Astrocyte of the hippocampus (primary cell): ENCODE data around the gene ZNF93.
A peak's percentile ranks its signal among the peaks of the same experiment; 100 is the strongest.
"Not testable (repeated sequence)": the region's sequence is repeated elsewhere in the genome, so short reads cannot be mapped to it uniquely, and the experiment has no call there.

Source experiments
- DNase-seq: peaks from one replicate; pipeline ENCODE4 v3.0.0; 2011; ENCODE audit warnings: low read depth, low spot score

ZNF93 gene

GRCh38 chr19:19900729-19901444 is at the start of gene ZNF93:
ZNF93 (plus strand) TSS chr19:19900946; CDS start chr19:19901089, 143 bp downstream.
- DNase-seq, result peak; percentile 98

GRCh38 chr19:19851740-19852139 is 49.0 kb upstream of the ZNF93 start:
- not testable (repeated sequence) for DNase-seq

GRCh38 chr19:19858751-19859150 is 42.0 kb upstream of the ZNF93 start:
- DNase-seq, result no peak

GRCh38 chr19:19860756-19861390 is 39.9 kb upstream of the ZNF93 start:
- DNase-seq, result no peak

- peak; percentile 97 for DNase-seq
Observed at GRCh38 chr19:19865750-19866610, 34.8 kb upstream of the ZNF93 start, which contains the start of gene ZNF253. ZNF253 (plus strand) TSS chr19:19865882; CDS start chr19:19865997, 115 bp downstream.

GRCh38 chr19:19866611-19867248 is 34.0 kb upstream of the ZNF93 start:
- DNase-seq, result peak; percentile 23

- not testable (repeated sequence) for DNase-seq
Observed at GRCh38 chr19:19870086-19870485, 30.7 kb upstream of the ZNF93 start.

GRCh38 chr19:19871932-19872331 is 28.8 kb upstream of the ZNF93 start:
- DNase-seq, result no peak

GRCh38 chr19:19873381-19873780 is 27.4 kb upstream of the ZNF93 start:
- DNase-seq, result no peak

GRCh38 chr19:19877724-19878123 is 23.0 kb upstream of the ZNF93 start:
- DNase-seq, result no peak

- no peak for DNase-seq
Observed at GRCh38 chr19:19884583-19884982, 16.2 kb upstream of the ZNF93 start.

GRCh38 chr19:19892055-19892941 is 8.4 kb upstream of the ZNF93 start:
- not testable (repeated sequence) for DNase-seq

GRCh38 chr19:19900139-19900728 is 512 bp upstream of the ZNF93 start:
- peak; percentile 73 for DNase-seq

- not testable (repeated sequence) for DNase-seq
Observed at GRCh38 chr19:19907551-19907950, 6.8 kb downstream of the ZNF93 start.

GRCh38 chr19:19909654-19910053 is 8.9 kb downstream of the ZNF93 start:
- no peak for DNase-seq

- peak; percentile 15 for DNase-seq
Observed at GRCh38 chr19:19911150-19911549, 10.4 kb downstream of the ZNF93 start.

GRCh38 chr19:19914596-19914995 is 13.8 kb downstream of the ZNF93 start:
- no peak for DNase-seq

- DNase-seq, result not testable (repeated sequence)
Observed at GRCh38 chr19:19930417-19930816, 29.7 kb downstream of the ZNF93 start.

GRCh38 chr19:19933432-19934314 is 32.9 kb downstream of the ZNF93 start:
- DNase-seq, result not testable (repeated sequence)
